SK-N-MC (cell line): ENCODE measurements around the gene IFI6.

ENCODE experiments used
- EZH2 ChIP-seq: fragments of 200-600 bp; sonication (generic); IDR thresholded peaks from one replicate; pipeline ENCODE4 v1.6.1; 2017; ENCODE audit warnings: antibody characterized with exemption
- FOXP2 ChIP-seq: optimal IDR thresholded peaks from 2 replicates; pipeline ENCODE3; 2011; ENCODE audit warnings: mild to moderate bottlenecking, moderate library complexity; ENCODE audit not compliant: insufficient read depth; ENCODE audit errors: extremely low read length, control extremely low read depth
- POLR2AphosphoS5 ChIP-seq: IDR thresholded peaks from 2 replicates; pipeline ENCODE4 v1.6.1; 2012; ENCODE audit warnings: mild to moderate bottlenecking, low read depth, low read length, borderline replicate concordance

DNA sequence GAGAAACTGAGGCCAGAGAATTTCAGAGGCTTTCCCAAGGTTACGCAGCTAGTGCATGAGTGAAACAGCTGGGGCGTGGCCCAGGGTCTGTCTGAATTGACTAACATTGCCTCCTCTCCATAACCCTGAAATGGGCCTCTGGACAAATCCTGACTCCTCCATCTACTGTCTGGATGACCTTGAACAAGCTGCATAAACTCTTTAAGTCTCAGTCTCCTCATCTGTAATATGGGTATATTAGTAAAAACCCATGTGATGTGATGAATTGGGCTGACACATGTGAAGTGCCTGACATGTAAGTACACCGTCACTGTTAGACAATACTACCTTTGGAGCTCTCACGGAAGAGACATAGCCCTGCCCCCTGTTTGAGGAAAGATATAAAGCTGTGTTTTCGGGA is 24.7 kb downstream of the IFI6 start:
- TF ChIP-seq EZH2 (no peak), POLR2AphosphoS5 (no peak), FOXP2 (no peak)
